ENCODE measurements around the gene GABBR2.

GABBR2 gene

DNA sequence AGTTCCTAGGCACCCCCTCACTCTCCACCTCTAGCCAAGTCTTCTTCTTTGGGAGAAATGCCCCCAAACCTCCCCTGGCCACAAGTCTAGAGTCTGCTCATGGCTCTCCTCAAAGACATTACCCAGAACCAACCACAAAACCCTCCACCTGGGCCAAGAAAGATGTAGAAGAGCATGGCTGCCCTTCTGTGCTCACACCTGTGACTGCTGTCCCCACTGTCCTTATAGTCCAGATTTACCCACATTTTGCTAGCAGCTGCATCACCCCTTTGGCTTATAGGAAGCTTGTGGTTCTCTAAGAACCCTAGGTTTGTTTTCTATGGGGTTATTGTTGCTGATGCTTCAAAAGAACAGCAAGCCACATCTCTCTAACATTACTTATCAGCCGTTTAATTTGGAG lies 6.1 kb upstream of the GABBR2 start:
- no peak overlapping the region for H3K4me3 ChIP-seq (ENCODE audit: low read length)
- H3K9ac ChIP-seq (ENCODE audit: low read depth, low read length) = no peak overlapping the region
- no peak overlapping the region for H3K4me2 ChIP-seq (ENCODE audit: low read length)
- no peaks in the 10 kb centered on the region for H3K9me3 ChIP-seq (replicated peaks; ENCODE audit: low read length)
- no peaks in the 10 kb centered on the region for H3K4me1 ChIP-seq (ENCODE audit: control insufficient read depth, insufficient read depth, low read length)
- H3K36me3 ChIP-seq (ENCODE audit: insufficient read depth, low read length) = no peaks in the 10 kb centered on the region
- peaks cover 84% of the 10 kb centered on the region for H3K27me3 ChIP-seq (ENCODE audit: control insufficient read depth, insufficient read depth, low read length)

DNA sequence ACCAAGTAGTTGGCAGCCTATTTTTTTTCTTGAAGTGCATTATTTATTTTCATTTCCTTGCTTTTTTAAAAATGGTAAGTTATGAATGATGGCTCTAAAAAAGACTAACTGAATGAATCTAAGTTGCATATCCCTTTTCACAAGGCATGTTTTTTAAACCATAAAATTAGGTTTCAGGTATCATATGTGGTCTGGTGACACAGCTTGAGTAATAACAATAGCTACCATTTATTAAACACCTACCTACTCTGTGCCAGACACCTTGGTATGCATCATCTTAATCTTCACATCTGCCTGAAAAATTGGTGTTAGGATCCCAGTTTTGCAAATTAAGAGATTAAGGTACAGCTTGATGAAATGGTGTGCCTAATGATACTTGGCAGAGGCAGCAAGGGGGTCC lies 4.3 kb upstream of the GABBR2 start:
- Histone ChIP-seq H3K9me3 (replicated peaks; ENCODE audit: low read length) (no peaks in the 10 kb centered on the region), H3K27me3 (ENCODE audit: control insufficient read depth, insufficient read depth, low read length) (peaks cover 85% of the 10 kb centered on the region), H3K36me3 (ENCODE audit: insufficient read depth, low read length) (no peaks in the 10 kb centered on the region), H3K4me2 (ENCODE audit: low read length) (no peak overlapping the region), H3K4me3 (ENCODE audit: low read length) (no peak overlapping the region), H3K4me1 (ENCODE audit: control insufficient read depth, insufficient read depth, low read length) (no peaks in the 10 kb centered on the region), H3K9ac (ENCODE audit: low read depth, low read length) (no peak overlapping the region)

DNA sequence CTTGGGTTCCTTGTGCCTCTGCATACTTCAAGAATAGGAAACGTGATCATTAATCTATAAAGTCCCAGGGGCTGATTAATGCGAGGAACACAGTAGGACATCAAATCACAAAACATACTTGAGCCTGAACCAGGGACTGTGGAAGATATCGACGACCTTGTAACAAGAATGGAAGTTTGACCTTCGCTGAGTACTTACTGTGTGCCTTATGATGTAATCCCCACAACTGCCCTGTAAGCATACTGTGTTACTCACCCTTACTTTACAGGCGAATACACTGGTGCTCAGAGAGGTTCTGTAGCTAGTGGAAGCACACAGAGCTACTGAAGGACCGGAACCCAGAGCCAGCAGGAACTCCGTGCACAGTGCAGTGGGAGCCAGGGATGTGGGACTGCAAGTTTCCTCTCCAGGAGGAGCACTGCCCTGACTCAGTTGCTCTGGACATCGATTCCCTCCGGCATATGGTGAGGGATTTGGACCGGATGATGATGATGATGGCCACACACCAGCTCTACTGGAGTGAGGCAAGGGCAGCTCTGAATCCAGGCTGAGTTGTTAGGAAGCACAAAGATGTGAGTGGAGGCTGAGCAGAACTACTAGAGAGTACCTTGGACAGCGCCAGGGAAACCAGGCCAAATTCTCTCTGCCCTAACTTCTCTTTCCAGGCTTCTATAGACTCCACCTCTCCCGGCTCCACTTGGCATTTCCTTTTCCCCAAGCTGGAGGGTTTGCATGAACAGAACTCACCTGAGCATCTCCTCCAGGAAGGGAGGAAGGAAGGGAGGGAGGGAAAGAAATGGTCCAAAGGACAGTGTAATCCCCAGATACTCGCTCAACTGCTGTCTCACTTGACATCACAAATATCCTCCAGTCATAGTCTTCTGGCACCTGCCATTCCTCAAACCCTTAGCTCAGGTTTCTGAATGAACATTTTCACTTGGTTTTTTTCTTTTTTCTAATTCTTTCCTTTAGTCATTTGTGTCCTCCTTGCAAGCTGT lies 1.5 kb upstream of the GABBR2 start:
- H3K36me3 ChIP-seq (ENCODE audit: insufficient read depth, low read length) = no peaks in the 10 kb centered on the region
- H3K9me3 ChIP-seq (replicated peaks; ENCODE audit: low read length) = no peaks in the 10 kb centered on the region
- no peak overlapping the region for H3K9ac ChIP-seq (ENCODE audit: low read depth, low read length)
- H3K4me1 ChIP-seq (ENCODE audit: control insufficient read depth, insufficient read depth, low read length) = peaks cover 6% of the 10 kb centered on the region
- H3K4me2 ChIP-seq (ENCODE audit: low read length) = no peak overlapping the region
- no peak overlapping the region for H3K4me3 ChIP-seq (ENCODE audit: low read length)
- H3K27me3 ChIP-seq (ENCODE audit: control insufficient read depth, insufficient read depth, low read length) = peaks cover 87% of the 10 kb centered on the region

DNA sequence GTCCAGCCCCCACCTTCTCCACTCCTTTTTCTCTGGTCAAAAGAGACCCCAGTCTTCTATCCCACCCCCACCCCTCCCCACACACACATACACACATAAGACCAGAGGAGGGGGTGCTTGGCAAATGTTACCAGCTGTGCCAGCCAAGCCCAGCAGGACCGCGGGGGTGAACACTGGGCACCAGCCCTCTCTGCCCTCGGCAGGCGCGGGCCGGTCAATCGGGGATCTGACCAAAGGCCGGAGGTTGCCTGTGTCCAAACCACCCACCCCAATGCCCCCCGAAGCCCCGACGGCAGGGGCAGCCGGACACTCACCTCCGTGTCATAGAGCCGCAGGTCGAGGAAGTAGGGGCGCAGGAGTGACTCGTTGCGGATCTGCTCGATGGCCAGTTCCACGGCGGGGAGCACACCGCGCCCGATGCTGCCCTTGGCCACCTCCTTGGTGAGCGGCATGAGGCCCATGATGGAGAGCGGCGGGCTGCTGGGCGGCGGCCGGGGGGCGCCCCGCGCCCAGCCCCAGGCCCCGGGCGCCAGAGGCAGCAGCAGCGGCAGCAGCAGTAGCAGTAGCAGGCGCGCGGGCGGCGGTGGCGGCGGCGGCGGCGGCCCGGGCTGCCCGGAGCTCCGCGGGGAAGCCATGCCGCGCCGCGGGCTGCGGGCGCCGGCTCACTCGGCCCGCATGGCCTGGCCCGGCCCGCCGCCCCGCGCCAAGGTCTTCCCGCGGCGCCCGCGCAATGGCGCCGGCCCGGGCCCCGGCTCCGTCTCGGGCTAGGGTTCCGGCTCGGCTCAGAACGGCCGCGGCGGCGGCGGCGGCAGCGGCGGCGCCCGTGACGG lies 417 bp downstream of the GABBR2 start:
- peak overlapping the region; percentile 42 for H3K4me3 ChIP-seq (ENCODE audit: low read length)

DNA sequence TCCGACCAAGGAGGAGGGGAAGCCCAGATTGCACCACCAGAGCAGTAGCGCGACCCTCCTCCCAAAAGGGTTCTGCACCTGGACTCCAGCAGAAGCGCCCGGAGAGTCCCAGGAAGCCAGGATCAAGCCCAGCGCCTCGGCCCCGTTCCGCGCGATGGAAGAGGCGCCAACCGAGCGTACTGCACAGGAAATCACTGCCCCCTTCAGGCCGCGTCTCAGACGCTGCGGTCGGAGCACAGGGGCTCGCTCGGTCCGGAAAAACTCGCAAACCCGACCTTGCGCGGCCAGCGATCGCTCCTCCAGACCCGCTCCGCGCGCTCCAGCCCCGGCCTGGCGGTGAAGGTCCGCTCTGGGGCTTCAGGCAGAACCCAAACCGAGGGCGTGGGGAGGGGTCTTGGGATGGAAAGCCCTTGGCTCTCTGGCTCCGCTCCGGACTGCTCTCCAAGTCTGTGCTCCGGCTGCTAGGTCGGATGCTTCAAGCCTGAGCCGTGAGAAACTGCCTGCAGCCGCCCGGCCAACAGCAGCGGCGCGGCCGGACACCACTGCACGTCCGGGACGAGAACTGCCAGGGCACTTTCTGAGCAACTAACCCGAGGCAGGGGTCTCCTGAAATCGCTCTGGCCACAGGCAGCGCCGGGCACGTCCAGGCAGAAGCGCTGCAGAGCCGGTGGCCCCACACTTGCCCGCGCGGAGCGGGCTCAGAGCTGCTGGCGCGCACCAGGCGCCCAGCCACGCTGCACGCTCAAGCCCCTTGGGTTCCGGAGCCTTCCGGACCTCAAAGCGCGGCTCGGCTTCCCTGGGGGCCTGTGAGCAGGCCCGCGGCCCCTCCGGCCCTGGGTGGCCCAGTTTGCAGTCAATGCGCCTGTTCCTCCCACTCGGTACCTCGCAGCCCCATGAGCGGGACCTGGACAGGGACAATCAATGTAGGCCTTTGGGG lies 1.3 kb downstream of the GABBR2 start:
- H3K4me3 ChIP-seq (ENCODE audit: low read length) = peak overlapping the region; percentile 46
- no peaks in the 10 kb centered on the region for H3K9me3 ChIP-seq (replicated peaks; ENCODE audit: low read length)
- H3K27me3 ChIP-seq (ENCODE audit: control insufficient read depth, insufficient read depth, low read length) = peaks cover 86% of the 10 kb centered on the region
- H3K4me2 ChIP-seq (ENCODE audit: low read length) = peak overlapping the region; percentile 76
- H3K36me3 ChIP-seq (ENCODE audit: insufficient read depth, low read length) = no peaks in the 10 kb centered on the region
- no peak overlapping the region for H3K9ac ChIP-seq (ENCODE audit: low read depth, low read length)
- H3K4me1 ChIP-seq (ENCODE audit: control insufficient read depth, insufficient read depth, low read length) = peaks cover 6% of the 10 kb centered on the region

More for the DNA sequence above, 417 bp downstream of the GABBR2 start:
- Histone ChIP-seq H3K4me1 (ENCODE audit: control insufficient read depth, insufficient read depth, low read length) (peaks cover 6% of the 10 kb centered on the region), H3K36me3 (ENCODE audit: insufficient read depth, low read length) (no peaks in the 10 kb centered on the region), H3K9ac (ENCODE audit: low read depth, low read length) (no peak overlapping the region), H3K27me3 (ENCODE audit: control insufficient read depth, insufficient read depth, low read length) (peaks cover 86% of the 10 kb centered on the region), H3K4me2 (ENCODE audit: low read length) (peak overlapping the region; percentile 72), H3K9me3 (replicated peaks; ENCODE audit: low read length) (no peaks in the 10 kb centered on the region)

DNA sequence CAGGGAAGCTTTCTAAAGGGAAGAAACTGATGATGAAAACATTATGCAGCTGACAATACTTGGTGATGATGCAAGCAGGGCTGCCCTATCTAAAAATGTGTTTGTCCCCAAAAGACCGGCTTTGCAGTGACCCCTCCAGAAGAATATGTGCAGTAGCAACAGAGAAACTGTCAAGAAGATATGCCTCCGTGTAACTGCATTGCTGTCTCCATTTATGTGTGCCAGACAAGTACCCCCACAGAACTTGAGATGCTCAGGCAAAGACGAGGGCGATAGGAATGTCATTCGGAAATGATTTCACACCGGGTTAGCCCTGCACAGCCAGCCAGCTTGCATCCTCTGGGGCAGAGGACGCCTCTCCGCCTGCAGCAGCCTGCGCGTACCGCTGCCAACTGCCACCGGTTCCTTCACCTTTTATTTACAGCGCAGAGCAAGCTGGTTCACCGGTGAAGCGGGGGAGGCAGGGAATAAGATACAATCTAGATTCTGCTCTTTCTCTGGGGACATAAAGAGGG lies 2.0 kb downstream of the GABBR2 start:
- Histone ChIP-seq H3K4me1 (ENCODE audit: control insufficient read depth, insufficient read depth, low read length) (peaks cover 6% of the 10 kb centered on the region), H3K4me2 (ENCODE audit: low read length) (peak overlapping the region; percentile 76), H3K4me3 (ENCODE audit: low read length) (no peak overlapping the region), H3K36me3 (ENCODE audit: insufficient read depth, low read length) (no peaks in the 10 kb centered on the region), H3K27me3 (ENCODE audit: control insufficient read depth, insufficient read depth, low read length) (peaks cover 85% of the 10 kb centered on the region), H3K9ac (ENCODE audit: low read depth, low read length) (no peak overlapping the region), H3K9me3 (replicated peaks; ENCODE audit: low read length) (no peaks in the 10 kb centered on the region)

DNA sequence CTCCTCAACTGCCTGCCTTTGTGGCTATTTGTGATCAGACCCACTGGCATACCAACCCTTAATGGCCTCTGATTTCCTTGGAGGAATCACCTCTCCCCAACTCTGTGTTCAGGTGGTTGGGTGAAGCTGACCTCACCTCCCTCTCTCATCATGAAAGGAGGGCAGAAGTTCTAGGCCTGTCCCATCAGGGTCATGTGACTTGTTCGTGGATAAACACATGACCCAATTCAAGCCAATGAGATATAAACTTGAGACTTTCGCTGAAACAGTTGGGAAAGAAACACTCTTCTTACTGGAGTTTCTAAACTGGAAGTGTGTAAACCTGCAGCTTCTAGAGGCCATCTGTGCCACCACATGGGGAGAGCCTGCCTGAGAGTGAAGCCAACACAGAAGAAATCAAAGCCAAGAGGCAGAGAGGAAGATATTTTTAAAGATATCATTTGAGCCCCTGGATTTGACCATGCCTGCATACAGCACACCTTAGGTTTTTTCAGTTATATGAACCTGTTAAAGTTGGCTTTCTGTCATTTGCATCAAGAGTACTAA lies 5.8 kb downstream of the GABBR2 start:
- Histone ChIP-seq H3K9me3 (replicated peaks; ENCODE audit: low read length) (no peaks in the 10 kb centered on the region), H3K36me3 (ENCODE audit: insufficient read depth, low read length) (no peaks in the 10 kb centered on the region), H3K9ac (ENCODE audit: low read depth, low read length) (no peak overlapping the region), H3K4me1 (ENCODE audit: control insufficient read depth, insufficient read depth, low read length) (peaks cover 6% of the 10 kb centered on the region), H3K27me3 (ENCODE audit: control insufficient read depth, insufficient read depth, low read length) (peaks cover 75% of the 10 kb centered on the region), H3K4me2 (ENCODE audit: low read length) (no peak overlapping the region), H3K4me3 (ENCODE audit: low read length) (no peak overlapping the region)

DNA sequence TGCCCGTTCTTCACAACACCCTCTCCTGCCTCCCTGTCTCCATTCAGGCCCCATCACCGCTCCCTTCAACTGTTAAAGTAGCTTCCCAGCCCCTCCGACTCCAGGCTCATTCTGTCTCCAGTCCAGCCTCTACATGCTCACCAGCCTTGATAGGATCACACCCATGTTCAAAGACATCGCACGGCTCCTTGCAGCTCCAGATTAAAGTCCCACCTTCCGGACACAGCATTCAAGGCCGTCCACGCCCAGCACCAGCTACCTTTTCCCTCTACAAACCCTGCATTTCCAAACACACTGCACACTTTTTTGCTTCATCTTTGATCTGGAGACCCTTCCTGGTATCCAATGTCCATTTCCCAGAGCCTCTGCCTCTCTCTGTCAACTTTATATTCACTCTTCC lies 6.4 kb downstream of the GABBR2 start:
- H3K4me2 ChIP-seq (ENCODE audit: low read length) = no peak overlapping the region
- H3K9ac ChIP-seq (ENCODE audit: low read depth, low read length) = no peak overlapping the region
- H3K9me3 ChIP-seq (replicated peaks; ENCODE audit: low read length) = no peaks in the 10 kb centered on the region
- no peak overlapping the region for H3K4me3 ChIP-seq (ENCODE audit: low read length)
- peaks cover 73% of the 10 kb centered on the region for H3K27me3 ChIP-seq (ENCODE audit: control insufficient read depth, insufficient read depth, low read length)
- H3K4me1 ChIP-seq (ENCODE audit: control insufficient read depth, insufficient read depth, low read length) = peaks cover under 1% of the 10 kb centered on the region
- no peaks in the 10 kb centered on the region for H3K36me3 ChIP-seq (ENCODE audit: insufficient read depth, low read length)

DNA sequence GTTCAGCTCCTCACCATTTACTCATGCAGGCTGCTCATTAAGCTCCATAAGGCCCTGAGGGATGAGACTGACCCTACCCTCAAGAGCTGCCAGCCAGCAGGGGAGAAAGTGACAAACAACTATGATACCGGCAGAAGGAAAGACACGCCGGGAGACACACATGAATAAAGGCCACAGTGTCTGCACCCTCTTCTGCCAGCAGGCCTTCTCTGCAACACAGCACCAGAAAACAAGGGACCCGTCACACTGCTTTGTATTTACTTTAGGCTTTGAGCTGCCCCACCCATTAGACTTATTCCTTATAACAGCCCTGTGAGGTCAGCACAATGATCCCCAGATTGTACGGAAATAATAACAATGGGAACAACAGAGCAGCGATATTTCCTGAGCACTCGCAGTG lies 7.2 kb downstream of the GABBR2 start:
- no peak overlapping the region for H3K9ac ChIP-seq (ENCODE audit: low read depth, low read length)
- H3K36me3 ChIP-seq (ENCODE audit: insufficient read depth, low read length) = no peaks in the 10 kb centered on the region
- H3K4me3 ChIP-seq (ENCODE audit: low read length) = no peak overlapping the region
- H3K9me3 ChIP-seq (replicated peaks; ENCODE audit: low read length) = no peaks in the 10 kb centered on the region
- no peak overlapping the region for H3K4me2 ChIP-seq (ENCODE audit: low read length)
- peaks cover 66% of the 10 kb centered on the region for H3K27me3 ChIP-seq (ENCODE audit: control insufficient read depth, insufficient read depth, low read length)
- H3K4me1 ChIP-seq (ENCODE audit: control insufficient read depth, insufficient read depth, low read length) = no peaks in the 10 kb centered on the region

DNA sequence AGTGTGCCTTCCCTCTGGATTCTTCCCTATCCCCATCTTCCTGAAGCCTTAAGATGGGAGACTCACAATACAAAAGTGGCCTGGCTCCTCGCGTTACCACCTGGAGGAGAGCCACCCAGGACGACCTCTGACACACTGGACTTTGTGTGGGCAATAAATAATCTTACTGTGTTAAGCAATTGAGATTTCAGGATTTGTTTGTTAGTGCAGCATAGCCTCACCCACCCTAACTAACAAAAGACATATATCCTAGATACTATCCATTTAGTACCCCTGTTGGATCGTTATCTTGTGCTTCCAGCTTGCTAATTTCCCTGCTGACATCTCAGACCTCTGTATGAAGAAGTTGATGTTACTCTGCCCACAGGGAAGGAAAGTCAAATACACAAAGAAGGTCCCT lies 7.9 kb downstream of the GABBR2 start:
- no peak overlapping the region for H3K4me2 ChIP-seq (ENCODE audit: low read length)
- no peak overlapping the region for H3K4me3 ChIP-seq (ENCODE audit: low read length)
- no peaks in the 10 kb centered on the region for H3K36me3 ChIP-seq (ENCODE audit: insufficient read depth, low read length)
- no peak overlapping the region for H3K9ac ChIP-seq (ENCODE audit: low read depth, low read length)
- peaks cover 65% of the 10 kb centered on the region for H3K27me3 ChIP-seq (ENCODE audit: control insufficient read depth, insufficient read depth, low read length)
- no peaks in the 10 kb centered on the region for H3K9me3 ChIP-seq (replicated peaks; ENCODE audit: low read length)
- no peaks in the 10 kb centered on the region for H3K4me1 ChIP-seq (ENCODE audit: control insufficient read depth, insufficient read depth, low read length)

All from skeletal muscle satellite cell (primary cell).